K562 (cell line): ENCODE measurements around the gene NDUFS8. TPM values are rescaled to one million over a fixed set of nuclear protein-coding genes. Genes with fewer than 3 reads are reported as not detected.

ENCODE experiments used
- CBX5 ChIP-seq: IDR thresholded peaks from 2 replicates; pipeline ENCODE4 v1.6.1; 2014; ENCODE audit warnings: low read depth, borderline replicate concordance
- CREB1 ChIP-seq, 2 experiments: sonication (generic) in 1 of 2; formaldehyde crosslinking in 1 of 2; IDR thresholded peaks; 2 replicates each; pipeline versions ENCODE4 v1.6.1 to v1.8.0; 2012 to 2022; ENCODE audit warnings: inconsistent platforms in 1 of 2, mild to moderate bottlenecking in 1 of 2, missing genetic modification reagents in 1 of 2, moderate library complexity in 1 of 2
- DIDO1 ChIP-seq: fragments of 450-650 bp; IDR thresholded peaks from 2 replicates; pipeline ENCODE4 v1.6.1; 2016; ENCODE audit warnings: low read depth, missing biosample characterization, missing genetic modification characterization
- DMBX1 ChIP-seq: fragments of 250-450 bp; sonication (Bioruptor Pico); IDR thresholded peaks from 2 replicates; pipeline ENCODE4 v1.8.0; 2022; ENCODE audit warnings: inconsistent platforms, mild to moderate bottlenecking, moderate library complexity, borderline replicate concordance
- FOXJ2 ChIP-seq: fragments of 200-800 bp; sonication (Bioruptor generic); IDR thresholded peaks from 2 replicates; pipeline ENCODE4 v1.6.1; 2016; ENCODE audit warnings: missing genetic modification characterization, missing compliant biosample characterization
- GATAD2B ChIP-seq: fragments of 450-650 bp; IDR thresholded peaks from 2 replicates; pipeline ENCODE4 v1.6.1; 2017; ENCODE audit warnings: mild to moderate bottlenecking, borderline replicate concordance
- HDAC2 ChIP-seq: fragments of 450-650 bp; IDR thresholded peaks from 2 replicates; pipeline ENCODE4 v1.6.1; 2016; ENCODE audit warnings: mild to moderate bottlenecking
- KLF6 ChIP-seq: fragments of 250-450 bp; sonication (Bioruptor Pico); IDR thresholded peaks from 2 replicates; pipeline ENCODE4 v1.4.0; 2020; ENCODE audit warnings: mild to moderate bottlenecking, moderate library complexity, borderline replicate concordance
- PCBP1 ChIP-seq: fragments of 200-400 bp; formaldehyde crosslinking; IDR thresholded peaks from 2 replicates; pipeline ENCODE4 v1.6.1; 2018; ENCODE audit warnings: mild to moderate bottlenecking, low read depth, low read length; ENCODE audit not compliant: poor library complexity, severe bottlenecking
- POLR2B ChIP-seq: fragments of 450-650 bp; IDR thresholded peaks from 2 replicates; pipeline ENCODE4 v1.6.1; 2018; ENCODE audit warnings: low read depth; ENCODE audit not compliant: partially characterized antibody
- PRPF4 ChIP-seq: fragments of 200-400 bp; formaldehyde crosslinking; IDR thresholded peaks from one replicate; pipeline ENCODE4 v1.6.1; 2017; ENCODE audit warnings: low read length, low read depth, mild to moderate bottlenecking; ENCODE audit not compliant: insufficient read depth, poor library complexity, severe bottlenecking
- RUNX1 ChIP-seq: sonication (generic); IDR thresholded peaks from 2 replicates; pipeline ENCODE4 v1.6.1; 2016; ENCODE audit warnings: antibody characterized with exemption, low read depth
- SOX6 ChIP-seq: fragments of 450-650 bp; IDR thresholded peaks from 2 replicates; pipeline ENCODE4 v1.6.1; 2014; ENCODE audit warnings: mild to moderate bottlenecking
- TCFL5 ChIP-seq: fragments of 250-450 bp; sonication (Bioruptor Pico); conservative IDR thresholded peaks from 2 replicates; pipeline ENCODE4 v1.6.1; 2021; ENCODE audit warnings: mild to moderate bottlenecking, moderate library complexity, matching md5 sums
- USF1 ChIP-seq: sonication (generic); formaldehyde crosslinking; IDR thresholded peaks from 2 replicates; pipeline ENCODE4 v1.9.0; 2022; ENCODE audit warnings: mild to moderate bottlenecking, missing genetic modification reagents
- XRCC3 ChIP-seq: fragments of 450-650 bp; IDR thresholded peaks from 2 replicates; pipeline ENCODE4 v1.6.1; 2017; ENCODE audit warnings: mild to moderate bottlenecking, moderate library complexity
- ZBED1 ChIP-seq: IDR thresholded peaks from 2 replicates; pipeline ENCODE4 v1.6.1; 2014
- ZKSCAN8 ChIP-seq: fragments of 200-800 bp; sonication (Bioruptor generic); IDR thresholded peaks from 2 replicates; pipeline ENCODE4 v1.6.1; 2016; ENCODE audit warnings: missing genetic modification characterization, missing compliant biosample characterization
- ZNF165 ChIP-seq: fragments of 250-450 bp; sonication (Bioruptor Pico); IDR thresholded peaks from 2 replicates; pipeline ENCODE4 v1.4.0; 2020; ENCODE audit warnings: borderline replicate concordance
- ZNF408 ChIP-seq: fragments of 250-450 bp; sonication (Bioruptor Pico); IDR thresholded peaks from 2 replicates; pipeline ENCODE4 v1.4.0; 2020; ENCODE audit warnings: low read depth, mild to moderate bottlenecking, moderate library complexity
- ZNF830 ChIP-seq: fragments of 250-450 bp; sonication (Bioruptor Pico); IDR thresholded peaks from 2 replicates; pipeline ENCODE4 v1.5.0; 2021; ENCODE audit warnings: mild to moderate bottlenecking
- polyA plus RNA-seq, 8 experiments: library from polyadenylated mRNA; depleted of rRNA in 4 of 8; stranded (reverse) in 5 of 8; unstranded in 3 of 8; fragments of >200 nt; fragmentation: Nextera tagmentation in 2 of 8; fragmentation: Illumina TruSeq in 1 of 8; extraction: Ambion mirVana in 2 of 8; extraction: Trizol in 1 of 8; gene quantifications; 2 replicates each; pipeline versions ENCODE4 v1.2.1 to v1.2.3, GENCODE V29; 2011 to 2014; ENCODE audit warnings: inconsistent platforms in 1 of 8, missing spikeins in 1 of 8
- total RNA-seq, 7 experiments: library from RNA; depleted of rRNA in 6 of 7; stranded (reverse); fragments of >200 nt in 6 of 7; fragmentation: Illumina TruSeq in 2 of 7; extraction: Trizol in 2 of 7; gene quantifications; 2 replicates each; pipeline versions ENCODE4 v1.2.1 to v1.2.3, GENCODE V29; 2011 to 2021; ENCODE audit warnings: low replicate concordance in 1 of 7
- TF ChIP-seq, protein P1 (sequence below): fragments of 450-650 bp; IDR thresholded peaks from 2 replicates; pipeline ENCODE4 v1.6.1; 2016; ENCODE audit warnings: borderline replicate concordance

NDUFS8 gene
- total and polyA plus RNA-seq, 9 of the 15 experiments (the other 6 are each of a cell fraction or from before 2014, with no cell fraction given): 36.5 to 351 (median 101) TPM

GRCh38 chr11:68040101-68040956 is 9.8 kb downstream of the NDUFS8 start (continued):
- no peak for TF ChIP-seq ZKSCAN8 (CRISPR knock-in tag)
- no peak for TF ChIP-seq SOX6
- TF ChIP-seq TCFL5 (CRISPR knock-in tag): no peak
- no peak for TF ChIP-seq USF1 (CRISPR knock-in tag)
- no peak for TF ChIP-seq PRPF4
- TF ChIP-seq GATAD2B: no peak
- TF ChIP-seq XRCC3: no peak
- TF ChIP-seq DMBX1 (CRISPR knock-in tag): no peak
- TF ChIP-seq DIDO1 (tag): no peak
- TF ChIP-seq RUNX1: no peak
- TF ChIP-seq CBX5: no peak
- TF ChIP-seq ZNF408: no peak
- no peak for TF ChIP-seq ZNF165 (CRISPR knock-in tag)
- TF ChIP-seq POLR2B: no peak
- no peak for TF ChIP-seq PCBP1
- no peak for TF ChIP-seq ZNF830 (CRISPR knock-in tag)
- TF ChIP-seq, protein P1, sequence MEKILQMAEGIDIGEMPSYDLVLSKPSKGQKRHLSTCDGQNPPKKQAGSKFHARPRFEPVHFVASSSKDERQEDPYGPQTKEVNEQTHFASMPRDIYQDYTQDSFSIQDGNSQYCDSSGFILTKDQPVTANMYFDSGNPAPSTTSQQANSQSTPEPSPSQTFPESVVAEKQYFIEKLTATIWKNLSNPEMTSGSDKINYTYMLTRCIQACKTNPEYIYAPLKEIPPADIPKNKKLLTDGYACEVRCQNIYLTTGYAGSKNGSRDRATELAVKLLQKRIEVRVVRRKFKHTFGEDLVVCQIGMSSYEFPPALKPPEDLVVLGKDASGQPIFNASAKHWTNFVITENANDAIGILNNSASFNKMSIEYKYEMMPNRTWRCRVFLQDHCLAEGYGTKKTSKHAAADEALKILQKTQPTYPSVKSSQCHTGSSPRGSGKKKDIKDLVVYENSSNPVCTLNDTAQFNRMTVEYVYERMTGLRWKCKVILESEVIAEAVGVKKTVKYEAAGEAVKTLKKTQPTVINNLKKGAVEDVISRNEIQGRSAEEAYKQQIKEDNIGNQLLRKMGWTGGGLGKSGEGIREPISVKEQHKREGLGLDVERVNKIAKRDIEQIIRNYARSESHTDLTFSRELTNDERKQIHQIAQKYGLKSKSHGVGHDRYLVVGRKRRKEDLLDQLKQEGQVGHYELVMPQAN: no peak
- peak; percentile 76; the same call in 1 of the 2 replicates for TF ChIP-seq HDAC2
- no peak for TF ChIP-seq FOXJ2 (tag)
- TF ChIP-seq ZBED1: no peak
- no peak for TF ChIP-seq KLF6
- no peak for TF ChIP-seq CREB1 (IDR thresholded peaks at IDR 0.05)
- TF ChIP-seq CREB1 (CRISPR knock-in tag; IDR thresholded peaks at IDR 0.05): no peak
